CD4-positive, alpha-beta T cell treated with Interferon gamma for 1 hour (primary cell): Measurements from ENCODE around the gene MDGA2.

ENCODE experiments used
- DNase-seq: peaks from one replicate; pipeline ENCODE4 v3.0.0-alpha.2; 2020

MDGA2 gene

GRCh38 chr14:46861753-46862152 lies 813.7 kb downstream of the MDGA2 start:
- DNase-seq: no peak

- DNase-seq: no peak
Measured at GRCh38 chr14:46840944-46841720, 834.3 kb downstream of the MDGA2 start.

GRCh38 chr14:46820291-46820690 lies 855.1 kb downstream of the MDGA2 start:
- DNase-seq: no peak

GRCh38 chr14:46819117-46819516 lies 856.3 kb downstream of the MDGA2 start:
- no peak for DNase-seq

GRCh38 chr14:46818147-46818546 lies 857.3 kb downstream of the MDGA2 start:
- no peak for DNase-seq

- DNase-seq: no peak
Measured at GRCh38 chr14:46793144-46793543, 882.3 kb downstream of the MDGA2 start.
